Osteocyte (in vitro differentiated cells): ENCODE results near the gene NCBP2L. TPM values are rescaled to one million over a fixed set of nuclear protein-coding genes. Genes with fewer than 3 reads are reported as not detected.

Source experiments
- DNase-seq: peaks from one replicate; pipeline ENCODE4 v3.0.0; 2021; ENCODE audit warnings: mixed read lengths; ENCODE audit not compliant: unreplicated experiment; ENCODE audit errors: extremely low spot score
- H3K27ac Mint-ChIP-seq: one replicate; pipeline ENCODE4 v1.8.0; 2021; ENCODE audit warnings: mild to moderate bottlenecking, mixed read lengths; ENCODE audit not compliant: unreplicated experiment
- H3K27me3 Mint-ChIP-seq: one replicate; pipeline ENCODE4 v1.8.0; 2021; ENCODE audit warnings: mixed read lengths; ENCODE audit not compliant: unreplicated experiment
- H3K36me3 Mint-ChIP-seq: one replicate; pipeline ENCODE4 v1.8.0; 2021; ENCODE audit warnings: mixed read lengths; ENCODE audit not compliant: unreplicated experiment
- H3K4me1 Mint-ChIP-seq: one replicate; pipeline ENCODE4 v1.8.0; 2021; ENCODE audit warnings: mixed read lengths; ENCODE audit not compliant: unreplicated experiment
- H3K4me3 Mint-ChIP-seq: one replicate; pipeline ENCODE4 v1.8.0; 2021; ENCODE audit warnings: mild to moderate bottlenecking, moderate library complexity, mixed read lengths; ENCODE audit not compliant: unreplicated experiment
- H3K9me3 Mint-ChIP-seq: one replicate; pipeline ENCODE4 v1.8.0; 2021; ENCODE audit warnings: mixed read lengths; ENCODE audit not compliant: unreplicated experiment
- total RNA-seq: library from RNA; stranded (reverse); gene quantifications from 2 replicates; pipeline ENCODE4 v1.2.1, GENCODE V29; 2021
- TF ChIP-seq, protein P1 (sequence below): fragments of 200-600 bp; sonication (generic); IDR thresholded peaks from 2 replicates; pipeline ENCODE4 v1.5.0; 2021; ENCODE audit warnings: antibody characterized with exemption, mild to moderate bottlenecking, moderate library complexity

NCBP2L gene
- total RNA-seq, 1 donor from 2014 or later = not detected

DNA sequence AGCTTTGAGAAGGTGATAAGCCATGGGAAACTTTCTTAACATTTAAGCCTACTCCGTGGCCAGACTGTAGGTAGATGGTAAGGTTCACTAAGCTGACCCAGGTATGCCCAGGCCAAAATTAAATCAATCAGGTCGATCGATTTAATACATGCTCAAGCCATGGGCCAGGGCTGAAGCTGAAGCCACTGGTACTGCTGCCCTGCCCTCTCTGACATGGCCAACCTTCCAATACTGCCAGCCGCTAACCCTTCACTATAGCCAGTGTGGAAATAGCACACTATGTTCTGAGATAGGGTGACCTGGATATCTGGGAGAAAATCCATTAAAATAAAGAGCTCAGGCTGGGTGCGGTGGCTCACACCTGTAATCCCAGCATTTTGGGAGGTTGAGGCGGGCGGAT is 33.5 kb upstream of the NCBP2L start:
- no peak for DNase-seq
- H3K4me1 Mint-ChIP-seq = peaks cover 54% of the 10 kb centered on the region
- TF ChIP-seq, protein P1, sequence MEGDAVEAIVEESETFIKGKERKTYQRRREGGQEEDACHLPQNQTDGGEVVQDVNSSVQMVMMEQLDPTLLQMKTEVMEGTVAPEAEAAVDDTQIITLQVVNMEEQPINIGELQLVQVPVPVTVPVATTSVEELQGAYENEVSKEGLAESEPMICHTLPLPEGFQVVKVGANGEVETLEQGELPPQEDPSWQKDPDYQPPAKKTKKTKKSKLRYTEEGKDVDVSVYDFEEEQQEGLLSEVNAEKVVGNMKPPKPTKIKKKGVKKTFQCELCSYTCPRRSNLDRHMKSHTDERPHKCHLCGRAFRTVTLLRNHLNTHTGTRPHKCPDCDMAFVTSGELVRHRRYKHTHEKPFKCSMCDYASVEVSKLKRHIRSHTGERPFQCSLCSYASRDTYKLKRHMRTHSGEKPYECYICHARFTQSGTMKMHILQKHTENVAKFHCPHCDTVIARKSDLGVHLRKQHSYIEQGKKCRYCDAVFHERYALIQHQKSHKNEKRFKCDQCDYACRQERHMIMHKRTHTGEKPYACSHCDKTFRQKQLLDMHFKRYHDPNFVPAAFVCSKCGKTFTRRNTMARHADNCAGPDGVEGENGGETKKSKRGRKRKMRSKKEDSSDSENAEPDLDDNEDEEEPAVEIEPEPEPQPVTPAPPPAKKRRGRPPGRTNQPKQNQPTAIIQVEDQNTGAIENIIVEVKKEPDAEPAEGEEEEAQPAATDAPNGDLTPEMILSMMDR = no peak
- no peaks in the 10 kb centered on the region for H3K9me3 Mint-ChIP-seq
- no peak overlapping the region for H3K27ac Mint-ChIP-seq
- no peaks in the 10 kb centered on the region for H3K36me3 Mint-ChIP-seq
- H3K4me3 Mint-ChIP-seq = no peak overlapping the region
- H3K27me3 Mint-ChIP-seq = no peaks in the 10 kb centered on the region

DNA sequence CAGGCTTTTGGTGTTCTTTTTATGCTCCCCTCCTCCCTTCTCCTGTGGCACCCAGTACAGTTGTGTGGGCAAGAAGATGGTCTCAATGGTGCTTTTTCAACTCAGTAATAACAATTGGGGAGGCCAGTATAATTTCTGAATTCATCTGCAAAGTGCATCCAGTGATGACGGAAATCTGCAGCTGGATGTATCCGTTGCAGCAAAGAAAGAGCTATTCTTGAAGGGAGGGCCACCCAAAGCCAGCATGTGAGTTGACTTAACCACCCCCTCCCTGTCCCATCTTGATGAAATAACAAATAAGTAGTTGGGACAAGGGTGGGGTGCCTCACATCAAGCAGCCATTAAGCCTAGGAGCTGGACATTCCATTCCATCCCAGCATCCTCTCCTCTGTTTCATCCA is 32.7 kb upstream of the NCBP2L start:
- no peak overlapping the region for H3K27ac Mint-ChIP-seq
- no peak for DNase-seq
- no peaks in the 10 kb centered on the region for H3K36me3 Mint-ChIP-seq
- H3K4me1 Mint-ChIP-seq = peaks cover 54% of the 10 kb centered on the region
- TF ChIP-seq, protein P1 = no peak
- no peaks in the 10 kb centered on the region for H3K9me3 Mint-ChIP-seq
- H3K4me3 Mint-ChIP-seq = no peak overlapping the region
- no peaks in the 10 kb centered on the region for H3K27me3 Mint-ChIP-seq

DNA sequence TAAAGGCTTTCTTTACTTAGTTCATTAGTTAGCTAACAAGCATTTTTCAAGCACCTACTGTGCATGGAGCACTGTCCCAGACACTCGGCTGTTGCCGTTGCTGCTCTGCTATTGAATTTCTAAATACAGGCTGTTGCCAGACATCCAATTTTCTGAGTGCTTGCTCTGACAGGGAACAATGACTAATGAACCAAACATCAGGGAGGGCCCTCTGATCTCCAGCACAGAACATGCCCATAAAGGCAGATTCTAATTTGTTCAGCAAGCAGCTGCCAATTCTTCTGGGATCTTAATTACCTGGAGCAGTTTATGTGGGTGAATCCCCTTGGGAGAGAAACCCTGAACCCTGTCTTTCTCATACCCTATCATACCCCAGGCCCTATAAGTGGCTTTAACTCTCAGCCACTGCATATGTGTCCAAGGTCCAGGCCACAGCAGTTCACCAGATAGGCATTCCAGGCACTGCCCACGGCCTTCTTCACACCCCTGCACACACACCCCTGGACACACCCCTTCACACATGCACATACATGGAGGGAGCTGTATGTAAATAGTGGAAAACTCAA is 29.9 kb upstream of the NCBP2L start:
- Mint-ChIP-seq H3K36me3 (no peaks in the 10 kb centered on the region), H3K4me1 (peaks cover 41% of the 10 kb centered on the region), H3K9me3 (no peaks in the 10 kb centered on the region), H3K27ac (peak overlapping the region; percentile 74), H3K27me3 (no peaks in the 10 kb centered on the region), H3K4me3 (no peak overlapping the region)
- TF ChIP-seq, protein P1 = no peak
- no peak for DNase-seq

DNA sequence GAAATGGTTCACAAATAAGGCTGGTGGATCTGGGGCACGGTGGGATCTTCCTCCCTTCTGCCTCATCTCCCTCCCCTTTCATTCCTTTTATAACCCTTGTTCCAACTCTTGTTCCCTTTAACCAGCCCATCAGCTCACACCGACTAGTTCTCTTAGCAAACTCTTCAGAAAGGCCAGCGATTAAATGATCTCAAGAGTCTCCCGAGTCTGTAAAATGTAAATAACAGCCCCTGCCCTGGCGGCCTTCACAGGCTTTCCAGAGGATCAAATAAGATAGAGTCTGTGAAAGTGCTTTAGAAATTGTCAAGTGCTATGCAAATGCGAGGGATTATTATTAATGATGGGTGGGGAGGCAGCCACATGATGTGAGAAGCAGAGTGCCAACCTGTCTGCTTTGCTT is 29.0 kb upstream of the NCBP2L start:
- H3K4me3 Mint-ChIP-seq = no peak overlapping the region
- no peaks in the 10 kb centered on the region for H3K9me3 Mint-ChIP-seq
- H3K36me3 Mint-ChIP-seq = no peaks in the 10 kb centered on the region
- peak overlapping the region; percentile 74 for H3K27ac Mint-ChIP-seq
- TF ChIP-seq, protein P1 = no peak
- H3K27me3 Mint-ChIP-seq = no peaks in the 10 kb centered on the region
- peaks cover 37% of the 10 kb centered on the region for H3K4me1 Mint-ChIP-seq
- no peak for DNase-seq

DNA sequence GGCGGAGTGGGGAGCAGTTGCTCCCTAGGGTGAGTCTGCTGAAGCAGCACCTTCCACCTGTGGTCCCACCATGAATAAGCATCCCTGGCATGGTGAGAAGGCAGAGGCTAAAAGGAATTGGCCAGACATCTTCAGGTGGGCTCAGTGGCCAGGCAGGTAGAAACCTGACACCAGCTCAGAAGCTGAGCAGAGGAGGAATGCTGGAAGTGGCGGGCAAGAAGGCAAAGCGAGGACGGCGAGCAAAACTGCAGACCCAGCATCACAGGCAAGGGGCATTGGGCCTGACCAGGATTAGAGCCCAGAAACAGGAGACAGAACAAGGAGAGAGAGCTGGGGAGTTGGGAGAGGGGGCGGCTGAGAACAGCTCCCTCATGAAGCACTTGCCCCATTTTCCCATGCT is 27.3 kb upstream of the NCBP2L start:
- DNase-seq = no peak
- Mint-ChIP-seq H3K4me3 (no peak overlapping the region), H3K27me3 (no peaks in the 10 kb centered on the region), H3K9me3 (no peaks in the 10 kb centered on the region), H3K36me3 (no peaks in the 10 kb centered on the region), H3K27ac (no peak overlapping the region), H3K4me1 (peaks cover 37% of the 10 kb centered on the region)
- TF ChIP-seq, protein P1 = no peak
